ENCODE results near the gene ACER3.
A peak's percentile ranks its signal among the peaks of the same experiment; 100 is the strongest.
"Not testable (repeated sequence)": the region's sequence is repeated elsewhere in the genome, so short reads cannot be mapped to it uniquely, and the experiment has no call there.

Gene ACER3

DNA sequence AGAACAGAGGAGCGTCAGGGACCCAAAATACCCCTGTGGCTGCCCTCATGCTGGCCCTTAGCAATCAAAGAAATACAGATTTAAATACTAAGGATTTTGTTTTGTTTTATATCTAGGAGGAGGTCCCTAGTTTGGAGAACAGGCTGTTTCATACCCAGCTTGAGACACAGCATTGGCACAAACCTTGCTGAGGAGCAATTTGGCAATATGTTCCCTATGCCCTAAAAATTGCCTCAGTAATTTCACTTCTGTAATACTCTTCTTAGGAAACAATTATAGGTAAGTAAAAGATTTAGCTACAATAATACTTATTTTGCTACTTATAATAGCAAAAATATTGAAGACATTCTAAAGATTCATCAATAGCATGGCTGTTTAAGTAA is 40.5 kb upstream of the ACER3 start:
- Histone ChIP-seq H3K14ac (ENCODE audit: low read length) (no peak overlapping the region), H3K79me2 (ENCODE audit: control insufficient read depth, insufficient read depth, low read length, poor library complexity) (peaks cover 3% of the 10 kb centered on the region), H2BK5ac (ENCODE audit: low read depth, low read length, poor library complexity) (no peak overlapping the region), H4K8ac (ENCODE audit: low read depth, low read length) (no peak overlapping the region), H3K9ac (ENCODE audit: low read length) (no peak overlapping the region), H3K27ac (ENCODE audit: low read depth, low read length) (no peak overlapping the region), H3K27me3 (ENCODE audit: insufficient read depth, low read length) (no peaks in the 10 kb centered on the region), H3K4ac (ENCODE audit: low read depth, low read length) (no peak overlapping the region), H2BK120ac (ENCODE audit: insufficient read depth, low read length, poor library complexity) (no peak overlapping the region), H2BK12ac (ENCODE audit: low read length) (no peak overlapping the region), H3K23ac (ENCODE audit: low read length) (no peak overlapping the region), H2AFZ (ENCODE audit: insufficient read depth, low read length, poor library complexity) (no peak overlapping the region), H3K4me3 (ENCODE audit: low read depth, low read length) (no peak overlapping the region), H4K12ac (ENCODE audit: low read depth, low read length) (no peak overlapping the region), H3K9me3 (ENCODE audit: insufficient read depth, low read depth, low read length) (peaks cover 2% of the 10 kb centered on the region), H3K18ac (ENCODE audit: low read length) (no peak overlapping the region), H3K4me1 (ENCODE audit: control insufficient read depth in 1 of 2, insufficient read depth in 2 of 2, low read length in 2 of 2) (peaks cover 17 to 18% of the 10 kb centered on the region in 2 experiments), H2AK5ac (ENCODE audit: low read length) (no peak overlapping the region), H3K4me2 (ENCODE audit: low read length) (no peak overlapping the region), H3K36me3 (ENCODE audit: control insufficient read depth in 1 of 2, insufficient read depth in 2 of 2, low read length in 2 of 2) (no peaks in the 10 kb centered on the region), H3K79me1 (ENCODE audit: low read length) (peaks cover 11% of the 10 kb centered on the region), H4K91ac (ENCODE audit: low read depth, low read length) (no peak overlapping the region)
- no CpG with 5 or more reads among the region's 1 CpG for WGBS (ENCODE audit: extremely low coverage, insufficient coverage, insufficient read length)
- DNase-seq = no peak

DNA sequence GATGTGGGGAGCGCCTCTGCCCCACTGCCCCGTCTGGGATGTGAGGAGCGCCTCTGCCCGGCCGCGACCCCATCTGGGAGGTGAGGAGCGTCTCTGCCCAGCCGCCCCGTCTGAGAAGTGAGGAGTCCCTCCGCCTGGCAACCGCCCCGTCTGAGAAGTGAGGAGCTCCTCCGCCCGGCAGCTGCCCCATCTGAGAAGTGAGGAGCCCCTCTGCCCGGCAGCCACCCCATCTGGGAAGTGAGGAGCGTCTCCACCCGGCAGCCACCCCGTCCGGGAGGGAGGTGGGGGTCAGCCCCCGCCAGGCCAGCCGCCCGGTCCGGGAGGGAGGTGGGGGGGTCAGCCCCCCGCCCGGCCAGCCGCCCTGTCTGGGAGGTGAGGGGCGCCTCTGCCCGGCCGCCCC is 39.3 kb upstream of the ACER3 start:
- not testable (repeated sequence) for H3K79me2 ChIP-seq (ENCODE audit: control insufficient read depth, insufficient read depth, low read length, poor library complexity); H2BK5ac ChIP-seq (ENCODE audit: low read depth, low read length, poor library complexity); H3K9ac ChIP-seq (ENCODE audit: low read length); H3K4me2 ChIP-seq (ENCODE audit: low read length); H3K4me3 ChIP-seq (ENCODE audit: low read depth, low read length); H3K9me3 ChIP-seq (ENCODE audit: insufficient read depth, low read depth, low read length); H2BK12ac ChIP-seq (ENCODE audit: low read length); H3K36me3 ChIP-seq (ENCODE audit: control insufficient read depth in 1 of 2, insufficient read depth in 2 of 2, low read length in 2 of 2); DNase-seq; H3K27ac ChIP-seq (ENCODE audit: low read depth, low read length); H3K27me3 ChIP-seq (ENCODE audit: insufficient read depth, low read length); H4K91ac ChIP-seq (ENCODE audit: low read depth, low read length); H2BK120ac ChIP-seq (ENCODE audit: insufficient read depth, low read length, poor library complexity); H2AFZ ChIP-seq (ENCODE audit: insufficient read depth, low read length, poor library complexity); H2AK5ac ChIP-seq (ENCODE audit: low read length); H3K23ac ChIP-seq (ENCODE audit: low read length); H3K14ac ChIP-seq (ENCODE audit: low read length); H4K8ac ChIP-seq (ENCODE audit: low read depth, low read length); H3K4ac ChIP-seq (ENCODE audit: low read depth, low read length); H3K18ac ChIP-seq (ENCODE audit: low read length); H4K12ac ChIP-seq (ENCODE audit: low read depth, low read length)
- WGBS (ENCODE audit: extremely low coverage, insufficient coverage, insufficient read length) = no CpG with 5 or more reads among the region's 29 CpGs
- Histone ChIP-seq H3K4me1 (ENCODE audit: control insufficient read depth in 1 of 2, insufficient read depth in 2 of 2, low read length in 2 of 2) (peaks cover 21 to 22% of the 10 kb centered on the region in 2 experiments), H3K79me1 (ENCODE audit: low read length) (peaks cover 15% of the 10 kb centered on the region)

DNA sequence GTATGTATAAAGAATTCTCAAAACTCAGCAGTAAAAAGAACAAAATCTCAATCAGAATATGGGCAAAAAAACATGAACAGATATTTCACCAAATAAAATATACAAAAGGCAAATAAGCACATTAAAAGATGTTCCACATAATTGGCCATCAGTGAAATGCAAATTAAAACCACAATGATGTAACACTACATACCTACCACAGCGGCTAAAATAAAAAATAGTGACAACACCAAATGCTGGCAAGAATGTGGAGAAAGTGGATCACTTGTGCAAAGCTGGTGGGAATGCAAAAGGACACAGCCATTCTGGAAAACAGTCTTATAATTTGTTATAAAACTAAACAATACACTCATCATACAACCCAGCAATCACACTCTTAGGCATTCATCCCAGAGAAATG is 38.3 kb upstream of the ACER3 start:
- Histone ChIP-seq H4K12ac (ENCODE audit: low read depth, low read length) (no peak overlapping the region), H3K27me3 (ENCODE audit: insufficient read depth, low read length) (no peaks in the 10 kb centered on the region), H3K79me1 (ENCODE audit: low read length) (peaks cover 15% of the 10 kb centered on the region), H3K36me3 (ENCODE audit: control insufficient read depth in 1 of 2, insufficient read depth in 2 of 2, low read length in 2 of 2) (no peaks in the 10 kb centered on the region), H2BK12ac (ENCODE audit: low read length) (no peak overlapping the region), H3K27ac (ENCODE audit: low read depth, low read length) (no peak overlapping the region), H3K18ac (ENCODE audit: low read length) (no peak overlapping the region), H3K23ac (ENCODE audit: low read length) (no peak overlapping the region), H2BK5ac (ENCODE audit: low read depth, low read length, poor library complexity) (no peak overlapping the region), H2AFZ (ENCODE audit: insufficient read depth, low read length, poor library complexity) (no peak overlapping the region), H3K4ac (ENCODE audit: low read depth, low read length) (no peak overlapping the region), H4K91ac (ENCODE audit: low read depth, low read length) (no peak overlapping the region), H3K79me2 (ENCODE audit: control insufficient read depth, insufficient read depth, low read length, poor library complexity) (peaks cover 3% of the 10 kb centered on the region), H4K8ac (ENCODE audit: low read depth, low read length) (no peak overlapping the region), H3K4me2 (ENCODE audit: low read length) (no peak overlapping the region), H3K9ac (ENCODE audit: low read length) (no peak overlapping the region), H3K14ac (ENCODE audit: low read length) (no peak overlapping the region), H3K9me3 (ENCODE audit: insufficient read depth, low read depth, low read length) (no peaks in the 10 kb centered on the region), H2BK120ac (ENCODE audit: insufficient read depth, low read length, poor library complexity) (no peak overlapping the region), H3K4me1 (ENCODE audit: control insufficient read depth in 1 of 2, insufficient read depth in 2 of 2, low read length in 2 of 2) (peaks cover 21 to 22% of the 10 kb centered on the region in 2 experiments), H3K4me3 (ENCODE audit: low read depth, low read length) (no peak overlapping the region), H2AK5ac (ENCODE audit: low read length) (no peak overlapping the region)
- no peak for DNase-seq
- WGBS (ENCODE audit: extremely low coverage, insufficient coverage, insufficient read length) = no CpG with 5 or more reads among the region's 1 CpG

DNA sequence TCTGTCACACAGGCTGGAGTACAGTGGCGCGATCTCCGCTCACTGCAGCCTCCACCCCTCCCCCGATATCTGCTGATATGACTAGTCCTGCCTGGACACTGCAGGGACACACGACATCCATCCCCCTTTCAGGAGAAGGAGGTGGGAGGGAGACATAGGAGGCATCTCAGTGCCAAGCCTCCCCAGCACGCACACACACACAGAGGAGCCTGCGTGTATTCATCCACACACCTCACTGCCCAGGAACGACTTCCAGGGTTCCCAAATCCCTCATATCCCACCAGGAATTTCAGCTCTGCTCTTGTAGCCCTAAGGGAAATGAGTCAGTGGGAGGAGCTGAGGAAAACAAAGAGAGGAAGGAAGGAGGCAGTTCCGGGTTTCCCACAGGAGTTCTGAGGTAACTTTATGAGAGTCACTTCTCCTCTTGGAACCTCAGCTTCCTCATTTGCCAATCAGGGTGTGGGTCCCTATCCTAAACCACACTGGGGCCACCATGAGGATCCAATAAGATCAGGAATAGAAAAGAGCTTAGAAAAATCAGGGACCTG is 37.2 kb upstream of the ACER3 start:
- peak overlapping the region; percentile 94 for H2BK120ac ChIP-seq (ENCODE audit: insufficient read depth, low read length, poor library complexity)
- DNase-seq = peak; percentile 86 to 89
- H2AK5ac ChIP-seq (ENCODE audit: low read length) = peak overlapping the region; percentile 91
- no peaks in the 10 kb centered on the region for H3K36me3 ChIP-seq (ENCODE audit: control insufficient read depth in 1 of 2, insufficient read depth in 2 of 2, low read length in 2 of 2)
- peaks cover 21 to 22% of the 10 kb centered on the region in 2 experiments for H3K4me1 ChIP-seq (ENCODE audit: control insufficient read depth in 1 of 2, insufficient read depth in 2 of 2, low read length in 2 of 2)
- H3K23ac ChIP-seq (ENCODE audit: low read length) = no peak overlapping the region
- peak overlapping the region; percentile 97 for H2BK12ac ChIP-seq (ENCODE audit: low read length)
- peak overlapping the region; percentile 5 for H3K14ac ChIP-seq (ENCODE audit: low read length)
- peak overlapping the region; percentile 74 for H2BK5ac ChIP-seq (ENCODE audit: low read depth, low read length, poor library complexity)
- peak overlapping the region; percentile 52 for H3K4me3 ChIP-seq (ENCODE audit: low read depth, low read length)
- peak overlapping the region; percentile 12 for H3K4me2 ChIP-seq (ENCODE audit: low read length)
- WGBS (ENCODE audit: extremely low coverage, insufficient coverage, insufficient read length) = no CpG with 5 or more reads among the region's 9 CpGs
- peak overlapping the region; percentile 66 for H2AFZ ChIP-seq (ENCODE audit: insufficient read depth, low read length, poor library complexity)
- peak overlapping the region; percentile 47 for H3K27ac ChIP-seq (ENCODE audit: low read depth, low read length)
- H3K27me3 ChIP-seq (ENCODE audit: insufficient read depth, low read length) = no peaks in the 10 kb centered on the region
- peak overlapping the region; percentile 68 for H3K4ac ChIP-seq (ENCODE audit: low read depth, low read length)
- peak overlapping the region; percentile 82 for H4K8ac ChIP-seq (ENCODE audit: low read depth, low read length)
- peaks cover 15% of the 10 kb centered on the region for H3K79me1 ChIP-seq (ENCODE audit: low read length)
- H3K18ac ChIP-seq (ENCODE audit: low read length) = peak overlapping the region; percentile 13
- no peaks in the 10 kb centered on the region for H3K9me3 ChIP-seq (ENCODE audit: insufficient read depth, low read depth, low read length)
- H3K79me2 ChIP-seq (ENCODE audit: control insufficient read depth, insufficient read depth, low read length, poor library complexity) = peaks cover 3% of the 10 kb centered on the region
- no peak overlapping the region for H3K9ac ChIP-seq (ENCODE audit: low read length)
- H4K12ac ChIP-seq (ENCODE audit: low read depth, low read length) = peak overlapping the region; percentile 75
- peak overlapping the region; percentile 95 for H4K91ac ChIP-seq (ENCODE audit: low read depth, low read length)

Measured in trophoblast cell (in vitro differentiated cells and primary cell).